ENCODE data around the gene STIM2. TPM values are rescaled to one million over a fixed set of nuclear protein-coding genes. Genes with fewer than 3 reads are reported as not detected.

The STIM2 gene
- total and polyA plus RNA-seq, 10 of the 15 experiments (the other 5 are each of a cell fraction or from before 2014, with no cell fraction given): 4.7 to 41.5 (median 16.9) TPM

DNA sequence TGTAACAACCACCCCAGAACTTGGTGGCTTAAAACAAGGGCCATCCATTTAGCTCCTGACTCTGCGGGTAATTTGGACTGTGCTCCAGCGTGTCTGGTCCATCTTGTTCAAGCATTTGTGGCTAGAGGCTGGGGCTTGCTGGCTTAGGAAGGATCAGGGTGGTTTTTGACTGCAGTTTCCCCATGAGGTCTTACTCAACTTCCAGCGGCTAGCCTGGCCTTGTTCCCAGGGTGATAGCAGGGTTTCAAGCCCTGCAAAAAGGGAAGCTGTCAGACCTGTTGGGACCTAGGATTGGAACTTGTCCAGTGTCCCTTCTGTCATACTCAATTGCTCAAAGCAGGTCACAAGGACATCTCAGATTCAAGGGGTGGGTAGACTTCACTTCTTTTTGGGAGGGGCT is 205.9 kb downstream of the STIM2 start (continued):
- TF ChIP-seq, protein P1, sequence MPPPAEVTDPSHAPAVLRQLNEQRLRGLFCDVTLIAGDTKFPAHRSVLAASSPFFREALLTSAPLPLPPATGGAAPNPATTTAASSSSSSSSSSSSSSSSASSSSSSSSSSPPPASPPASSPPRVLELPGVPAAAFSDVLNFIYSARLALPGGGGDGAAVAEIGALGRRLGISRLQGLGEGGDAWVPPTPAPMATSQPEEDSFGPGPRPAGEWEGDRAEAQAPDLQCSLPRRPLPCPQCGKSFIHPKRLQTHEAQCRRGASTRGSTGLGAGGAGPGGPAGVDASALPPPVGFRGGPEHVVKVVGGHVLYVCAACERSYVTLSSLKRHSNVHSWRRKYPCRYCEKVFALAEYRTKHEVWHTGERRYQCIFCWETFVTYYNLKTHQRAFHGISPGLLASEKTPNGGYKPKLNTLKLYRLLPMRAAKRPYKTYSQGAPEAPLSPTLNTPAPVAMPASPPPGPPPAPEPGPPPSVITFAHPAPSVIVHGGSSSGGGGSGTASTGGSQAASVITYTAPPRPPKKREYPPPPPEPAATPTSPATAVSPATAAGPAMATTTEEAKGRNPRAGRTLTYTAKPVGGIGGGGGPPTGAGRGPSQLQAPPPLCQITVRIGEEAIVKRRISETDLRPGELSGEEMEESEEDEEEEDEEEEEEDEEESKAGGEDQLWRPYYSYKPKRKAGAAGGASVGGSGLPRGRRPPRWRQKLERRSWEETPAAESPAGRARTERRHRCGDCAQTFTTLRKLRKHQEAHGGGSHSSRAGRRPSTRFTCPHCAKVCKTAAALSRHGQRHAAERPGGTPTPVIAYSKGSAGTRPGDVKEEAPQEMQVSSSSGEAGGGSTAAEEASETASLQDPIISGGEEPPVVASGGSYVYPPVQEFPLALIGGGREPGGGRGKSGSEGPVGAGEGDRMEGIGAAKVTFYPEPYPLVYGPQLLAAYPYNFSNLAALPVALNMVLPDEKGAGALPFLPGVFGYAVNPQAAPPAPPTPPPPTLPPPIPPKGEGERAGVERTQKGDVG (CRISPR knock-in tag; IDR thresholded peaks at IDR 0.05): no peak
- TF ChIP-seq, protein P2, sequence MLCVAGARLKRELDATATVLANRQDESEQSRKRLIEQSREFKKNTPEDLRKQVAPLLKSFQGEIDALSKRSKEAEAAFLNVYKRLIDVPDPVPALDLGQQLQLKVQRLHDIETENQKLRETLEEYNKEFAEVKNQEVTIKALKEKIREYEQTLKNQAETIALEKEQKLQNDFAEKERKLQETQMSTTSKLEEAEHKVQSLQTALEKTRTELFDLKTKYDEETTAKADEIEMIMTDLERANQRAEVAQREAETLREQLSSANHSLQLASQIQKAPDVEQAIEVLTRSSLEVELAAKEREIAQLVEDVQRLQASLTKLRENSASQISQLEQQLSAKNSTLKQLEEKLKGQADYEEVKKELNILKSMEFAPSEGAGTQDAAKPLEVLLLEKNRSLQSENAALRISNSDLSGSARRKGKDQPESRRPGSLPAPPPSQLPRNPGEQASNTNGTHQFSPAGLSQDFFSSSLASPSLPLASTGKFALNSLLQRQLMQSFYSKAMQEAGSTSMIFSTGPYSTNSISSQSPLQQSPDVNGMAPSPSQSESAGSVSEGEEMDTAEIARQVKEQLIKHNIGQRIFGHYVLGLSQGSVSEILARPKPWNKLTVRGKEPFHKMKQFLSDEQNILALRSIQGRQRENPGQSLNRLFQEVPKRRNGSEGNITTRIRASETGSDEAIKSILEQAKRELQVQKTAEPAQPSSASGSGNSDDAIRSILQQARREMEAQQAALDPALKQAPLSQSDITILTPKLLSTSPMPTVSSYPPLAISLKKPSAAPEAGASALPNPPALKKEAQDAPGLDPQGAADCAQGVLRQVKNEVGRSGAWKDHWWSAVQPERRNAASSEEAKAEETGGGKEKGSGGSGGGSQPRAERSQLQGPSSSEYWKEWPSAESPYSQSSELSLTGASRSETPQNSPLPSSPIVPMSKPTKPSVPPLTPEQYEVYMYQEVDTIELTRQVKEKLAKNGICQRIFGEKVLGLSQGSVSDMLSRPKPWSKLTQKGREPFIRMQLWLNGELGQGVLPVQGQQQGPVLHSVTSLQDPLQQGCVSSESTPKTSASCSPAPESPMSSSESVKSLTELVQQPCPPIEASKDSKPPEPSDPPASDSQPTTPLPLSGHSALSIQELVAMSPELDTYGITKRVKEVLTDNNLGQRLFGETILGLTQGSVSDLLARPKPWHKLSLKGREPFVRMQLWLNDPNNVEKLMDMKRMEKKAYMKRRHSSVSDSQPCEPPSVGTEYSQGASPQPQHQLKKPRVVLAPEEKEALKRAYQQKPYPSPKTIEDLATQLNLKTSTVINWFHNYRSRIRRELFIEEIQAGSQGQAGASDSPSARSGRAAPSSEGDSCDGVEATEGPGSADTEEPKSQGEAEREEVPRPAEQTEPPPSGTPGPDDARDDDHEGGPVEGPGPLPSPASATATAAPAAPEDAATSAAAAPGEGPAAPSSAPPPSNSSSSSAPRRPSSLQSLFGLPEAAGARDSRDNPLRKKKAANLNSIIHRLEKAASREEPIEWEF (IDR thresholded peaks at IDR 0.05; ENCODE audit: insufficient replicate concordance, low read depth, low read length): no peak
- TF ChIP-seq, protein P3, sequence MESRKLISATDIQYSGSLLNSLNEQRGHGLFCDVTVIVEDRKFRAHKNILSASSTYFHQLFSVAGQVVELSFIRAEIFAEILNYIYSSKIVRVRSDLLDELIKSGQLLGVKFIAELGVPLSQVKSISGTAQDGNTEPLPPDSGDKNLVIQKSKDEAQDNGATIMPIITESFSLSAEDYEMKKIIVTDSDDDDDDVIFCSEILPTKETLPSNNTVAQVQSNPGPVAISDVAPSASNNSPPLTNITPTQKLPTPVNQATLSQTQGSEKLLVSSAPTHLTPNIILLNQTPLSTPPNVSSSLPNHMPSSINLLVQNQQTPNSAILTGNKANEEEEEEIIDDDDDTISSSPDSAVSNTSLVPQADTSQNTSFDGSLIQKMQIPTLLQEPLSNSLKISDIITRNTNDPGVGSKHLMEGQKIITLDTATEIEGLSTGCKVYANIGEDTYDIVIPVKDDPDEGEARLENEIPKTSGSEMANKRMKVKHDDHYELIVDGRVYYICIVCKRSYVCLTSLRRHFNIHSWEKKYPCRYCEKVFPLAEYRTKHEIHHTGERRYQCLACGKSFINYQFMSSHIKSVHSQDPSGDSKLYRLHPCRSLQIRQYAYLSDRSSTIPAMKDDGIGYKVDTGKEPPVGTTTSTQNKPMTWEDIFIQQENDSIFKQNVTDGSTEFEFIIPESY (IDR thresholded peaks at IDR 0.05): no peak

All from GM12878 (cell line).